Activated CD8-positive, alpha-beta memory T cell treated with anti-CD3 and anti-CD28 coated beads, Interleukin-2, amount 50 U/mL, for 1 hour (primary cell): ENCODE results near the gene PTAFR.

ENCODE experiments used
- DNase-seq: peaks from one replicate; pipeline ENCODE4 v3.0.0-alpha.2; 2020; ENCODE audit errors: extremely low read depth

The PTAFR gene

GRCh38 chr1:28119556-28119955, 56.9 kb downstream of the PTAFR start:
- no peak for DNase-seq

- no peak for DNase-seq
Observed at GRCh38 chr1:28118640-28119307, 57.7 kb downstream of the PTAFR start.

GRCh38 chr1:28115267-28115666, 61.2 kb downstream of the PTAFR start:
- DNase-seq: no peak

- no peak for DNase-seq
Observed at GRCh38 chr1:28114844-28115243, 61.6 kb downstream of the PTAFR start.

- DNase-seq: no peak
Observed at GRCh38 chr1:28113242-28113572, 63.3 kb downstream of the PTAFR start.

- no peak for DNase-seq
Observed at GRCh38 chr1:28112388-28113241, 63.9 kb downstream of the PTAFR start.

- no peak for DNase-seq
Observed at GRCh38 chr1:28111157-28111556, 65.3 kb downstream of the PTAFR start.

GRCh38 chr1:28110555-28110954, 65.9 kb downstream of the PTAFR start:
- no peak for DNase-seq

- DNase-seq: no peak
Observed at GRCh38 chr1:28109639-28110038, 66.9 kb downstream of the PTAFR start.

GRCh38 chr1:28108001-28108400, 68.5 kb downstream of the PTAFR start:
- DNase-seq: no peak

- no peak for DNase-seq
Observed at GRCh38 chr1:28104866-28105467, 71.5 kb downstream of the PTAFR start.

GRCh38 chr1:28102189-28102588, 74.3 kb downstream of the PTAFR start:
- no peak for DNase-seq

- no peak for DNase-seq
Observed at GRCh38 chr1:28099050-28099769, 77.3 kb downstream of the PTAFR start.
